Mesenchymal stem cell (in vitro differentiated cells and primary cell): ENCODE measurements around the gene NDST4.
A peak's percentile ranks its signal among the peaks of the same experiment; 100 is the strongest.

Experiments used
- DNase-seq: peaks from one replicate; pipeline ENCODE4 v3.0.0-alpha.2; 2013
- H2AFZ ChIP-seq: one replicate; pipeline ENCODE4 v1.6.1; 2013; ENCODE audit warnings: low read depth, mild to moderate bottlenecking, control low read depth, inconsistent platforms, low read length, moderate library complexity
- H2AK5ac ChIP-seq: 2 replicates; pipeline ENCODE4 v1.6.1; 2013; ENCODE audit warnings: low read length, moderate library complexity, mild to moderate bottlenecking, inconsistent platforms; ENCODE audit not compliant: severe bottlenecking
- H2BK120ac ChIP-seq: one replicate; pipeline ENCODE4 v1.6.1; 2013; ENCODE audit warnings: low read depth, mild to moderate bottlenecking, inconsistent platforms, low read length, moderate library complexity
- H2BK12ac ChIP-seq, 2 experiments: one replicate each; pipeline ENCODE4 v1.6.1; 2013; ENCODE audit warnings: inconsistent platforms in 2 of 2, low read length in 2 of 2, mild to moderate bottlenecking in 2 of 2, moderate library complexity in 2 of 2, control low read depth in 1 of 2
- H2BK15ac ChIP-seq: one replicate; pipeline ENCODE4 v1.6.1; 2013; ENCODE audit warnings: mild to moderate bottlenecking, low read depth, inconsistent platforms; ENCODE audit not compliant: poor library complexity, severe bottlenecking
- H2BK5ac ChIP-seq: 2 replicates; pipeline ENCODE4 v1.6.1; 2013; ENCODE audit warnings: low read depth, mild to moderate bottlenecking, low read length, control low read depth, inconsistent platforms; ENCODE audit not compliant: poor library complexity, severe bottlenecking
- H3K14ac ChIP-seq, 2 experiments: one replicate each; pipeline ENCODE4 v1.6.1; 2013; ENCODE audit warnings: inconsistent platforms in 2 of 2, low read length in 2 of 2, control low read depth in 1 of 2, mild to moderate bottlenecking in 1 of 2, moderate library complexity in 1 of 2
- H3K18ac ChIP-seq, 2 experiments: one replicate each; pipeline ENCODE4 v1.6.1; 2013; ENCODE audit warnings: inconsistent platforms in 2 of 2, low read length in 2 of 2, control low read depth in 1 of 2, low read depth in 1 of 2, mild to moderate bottlenecking in 1 of 2
- H3K23ac ChIP-seq, 2 experiments: one replicate each; pipeline ENCODE4 v1.6.1; 2013; ENCODE audit warnings: inconsistent platforms in 2 of 2, low read length in 2 of 2, mild to moderate bottlenecking in 2 of 2, moderate library complexity in 2 of 2, control low read depth in 1 of 2
- H3K27ac ChIP-seq: 2 replicates; pipeline ENCODE4 v1.5.1; 2013; ENCODE audit warnings: mild to moderate bottlenecking, moderate library complexity, low read length, control low read depth, inconsistent platforms; ENCODE audit not compliant: poor library complexity, severe bottlenecking
- H3K27me3 ChIP-seq, 2 experiments: 2 replicates each; pipeline versions ENCODE4 v1.6.1 to v1.7.0; 2013; ENCODE audit warnings: low read length in 2 of 2, mild to moderate bottlenecking in 2 of 2, moderate library complexity in 2 of 2, control low read depth in 1 of 2, inconsistent platforms in 1 of 2; ENCODE audit not compliant: control insufficient read depth in 1 of 2, insufficient read depth in 1 of 2
- H3K36me3 ChIP-seq, 2 experiments: 2 replicates each; pipeline versions ENCODE4 v1.6.1 to v1.7.0; 2013; ENCODE audit warnings: low read length in 2 of 2, control low read depth in 1 of 2, inconsistent platforms in 1 of 2, low read depth in 1 of 2, mild to moderate bottlenecking in 1 of 2; ENCODE audit not compliant: insufficient read depth in 2 of 2, control insufficient read depth in 1 of 2
- H3K4ac ChIP-seq, 2 experiments: one replicate each; pipeline ENCODE4 v1.6.1; 2013; ENCODE audit warnings: inconsistent platforms in 2 of 2, low read length in 2 of 2, mild to moderate bottlenecking in 2 of 2, moderate library complexity in 2 of 2, control low read depth in 1 of 2, low read depth in 1 of 2
- H3K4me1 ChIP-seq: 2 replicates; pipeline ENCODE4 v1.6.1; 2013; ENCODE audit warnings: low read depth, low read length, control low read depth; ENCODE audit not compliant: control insufficient read depth, insufficient read depth
- H3K4me2 ChIP-seq: 2 replicates; pipeline ENCODE4 v1.6.1; 2013; ENCODE audit warnings: low read length, mild to moderate bottlenecking, inconsistent platforms; ENCODE audit not compliant: poor library complexity, severe bottlenecking
- H3K4me3 ChIP-seq, 2 experiments: 2 replicates each; pipeline versions ENCODE4 v1.5.1 to v1.7.0; 2013; ENCODE audit warnings: low read length in 2 of 2, mild to moderate bottlenecking in 2 of 2, control low read depth in 1 of 2, low read depth in 1 of 2; ENCODE audit not compliant: insufficient read depth in 1 of 2
- H3K79me1 ChIP-seq: replicated peaks from 2 replicates; pipeline ENCODE4 v1.6.1; 2013; ENCODE audit warnings: mild to moderate bottlenecking, control low read depth, low read length, inconsistent platforms; ENCODE audit not compliant: poor library complexity, severe bottlenecking
- H3K9ac ChIP-seq: 2 replicates; pipeline ENCODE4 v1.7.0; 2013; ENCODE audit warnings: mild to moderate bottlenecking, low read length, moderate library complexity
- H3K9me3 ChIP-seq: 2 replicates; pipeline ENCODE4 v1.7.0; 2013; ENCODE audit warnings: mild to moderate bottlenecking, low read length; ENCODE audit not compliant: control insufficient read depth
- H4K8ac ChIP-seq: one replicate; pipeline ENCODE4 v1.6.1; 2013; ENCODE audit warnings: inconsistent platforms, mild to moderate bottlenecking, low read length, moderate library complexity
- H4K91ac ChIP-seq: one replicate; pipeline ENCODE4 v1.6.1; 2013; ENCODE audit warnings: mild to moderate bottlenecking, low read length, inconsistent platforms
- WGBS: methylation state at CpG from one replicate; pipeline ENCODE4 v1.1.7; 2013; ENCODE audit warnings: mixed read lengths; 5-methylcytosine and 5-hydroxymethylcytosine counted together

NDST4 gene

GRCh38 chr4:114927881-114928280 is 185.5 kb downstream of the NDST4 start:
- Histone ChIP-seq H3K27me3 (no peaks in the 10 kb centered on the region), H2AFZ (no peak overlapping the region), H2BK5ac (no peak overlapping the region), H3K4me3 (no peak overlapping the region), H4K91ac (no peak overlapping the region), H3K4ac (no peak overlapping the region), H2BK15ac (no peak overlapping the region), H2BK12ac (no peak overlapping the region), H3K36me3 (no peaks in the 10 kb centered on the region), H3K9ac (no peak overlapping the region), H3K9me3 (peaks cover 7% of the 10 kb centered on the region), H3K27ac (no peak overlapping the region), H2AK5ac (no peak overlapping the region), H2BK120ac (no peak overlapping the region), H3K4me2 (no peak overlapping the region), H3K79me1 (no peaks in the 10 kb centered on the region), H4K8ac (no peak overlapping the region), H3K18ac (no peak overlapping the region), H3K4me1 (no peaks in the 10 kb centered on the region), H3K23ac (no peak overlapping the region), H3K14ac (no peak overlapping the region)
- WGBS: no CpG with 5 or more reads among the region's 2 CpGs
- no peak for DNase-seq

- no peak overlapping the region for H2AK5ac ChIP-seq
- no peak overlapping the region for H4K91ac ChIP-seq
- no peak overlapping the region for H2BK12ac ChIP-seq
- H3K18ac ChIP-seq: no peak overlapping the region
- no peak overlapping the region for H3K9ac ChIP-seq
- H2AFZ ChIP-seq: no peak overlapping the region
- no peak overlapping the region for H4K8ac ChIP-seq
- DNase-seq: no peak
- H2BK120ac ChIP-seq: no peak overlapping the region
- no peak overlapping the region for H2BK15ac ChIP-seq
- H3K4me1 ChIP-seq: peaks cover 4% of the 10 kb centered on the region
- no peak overlapping the region for H3K4ac ChIP-seq
- no peak overlapping the region for H3K27ac ChIP-seq
- H3K9me3 ChIP-seq: peaks cover 3% of the 10 kb centered on the region
- H3K23ac ChIP-seq: no peak overlapping the region
- no peak overlapping the region for H3K14ac ChIP-seq
- no peaks in the 10 kb centered on the region for H3K36me3 ChIP-seq
- H3K27me3 ChIP-seq: no peaks in the 10 kb centered on the region
- H3K79me1 ChIP-seq: no peaks in the 10 kb centered on the region
- H3K4me2 ChIP-seq: no peak overlapping the region
- H3K4me3 ChIP-seq: no peak overlapping the region
- no peak overlapping the region for H2BK5ac ChIP-seq
These were observed 186.8 kb downstream of the NDST4 start for GRCh38 chr4:114926583-114926982.

- Histone ChIP-seq H2BK5ac (no peak overlapping the region), H2BK15ac (no peak overlapping the region), H3K4ac (no peak overlapping the region), H4K91ac (no peak overlapping the region), H3K14ac (no peak overlapping the region), H2AFZ (no peak overlapping the region), H3K9me3 (no peaks in the 10 kb centered on the region), H3K4me1 (peaks cover 4% of the 10 kb centered on the region), H3K18ac (no peak overlapping the region), H3K36me3 (no peaks in the 10 kb centered on the region), H2AK5ac (no peak overlapping the region), H3K4me3 (no peak overlapping the region), H4K8ac (no peak overlapping the region), H3K79me1 (no peaks in the 10 kb centered on the region), H2BK120ac (no peak overlapping the region), H3K27me3 (no peaks in the 10 kb centered on the region), H3K4me2 (no peak overlapping the region), H3K23ac (no peak overlapping the region), H3K9ac (no peak overlapping the region), H2BK12ac (no peak overlapping the region), H3K27ac (peak overlapping the region; percentile 65)
- DNase-seq: no peak
- 50% methylated on average over 1 of the region's 1 CpG for WGBS
These were observed 189.1 kb downstream of the NDST4 start for GRCh38 chr4:114924311-114924710.

- Histone ChIP-seq H3K9me3 (no peaks in the 10 kb centered on the region), H2BK120ac (no peak overlapping the region), H3K4me2 (no peak overlapping the region), H2BK5ac (no peak overlapping the region), H3K18ac (no peak overlapping the region), H3K14ac (no peak overlapping the region), H2BK15ac (no peak overlapping the region), H3K27me3 (no peaks in the 10 kb centered on the region), H4K91ac (no peak overlapping the region), H3K4ac (no peak overlapping the region), H2BK12ac (no peak overlapping the region), H3K36me3 (no peaks in the 10 kb centered on the region), H3K23ac (no peak overlapping the region), H4K8ac (no peak overlapping the region), H3K79me1 (no peaks in the 10 kb centered on the region), H3K27ac (peak overlapping the region; percentile 28), H3K4me3 (no peak overlapping the region), H2AFZ (no peak overlapping the region), H2AK5ac (no peak overlapping the region), H3K9ac (no peak overlapping the region), H3K4me1 (peaks cover 4% of the 10 kb centered on the region)
- no peak for DNase-seq
- WGBS: 85% methylated on average over 2 of the region's 3 CpGs
These were observed 190.9 kb downstream of the NDST4 start for GRCh38 chr4:114922592-114922933.
